A673 (cell line): Measurements from ENCODE around the gene LRP1B. TPM values are rescaled to one million over a fixed set of nuclear protein-coding genes. Genes with fewer than 3 reads are reported as not detected.

Experiments
- BruUV-seq: library from RNA; stranded (reverse); fragments of 400-500 nt; replicated peaks from 2 replicates; lab custom pipeline; 2021; lab: Mats Ljungman, UMichigan
- CTCF ChIA-PET: fragments of 300-600 bp; sonication (Branson Sonifier 250); formaldehyde crosslinking; loops from one replicate; lab custom pipeline; 2022; ENCODE audit warnings: antibody characterized with exemption; lab: Charles Lee
- POLR2A ChIA-PET: fragments of 300-600 bp; sonication (Branson Sonifier 250); formaldehyde crosslinking; loops from one replicate; lab custom pipeline; 2022; ENCODE audit warnings: antibody characterized with exemption; ENCODE audit not compliant: low non-redundant PET; lab: Charles Lee
- DNase-seq: peaks from one replicate; pipeline ENCODE4 v3.0.0-alpha.2; 2015; ENCODE audit warnings: low spot score
- H3K27ac ChIP-seq: fragments of 200-600 bp; sonication (generic); 2 replicates; pipeline ENCODE4 v1.5.1; 2016; ENCODE audit warnings: mixed run types, low read depth, mild to moderate bottlenecking, mixed read lengths, antibody characterized with exemption, low read length; ENCODE audit not compliant: poor library complexity, severe bottlenecking
- H3K27me3 ChIP-seq: fragments of 200-600 bp; sonication (generic); replicated peaks from 2 replicates; pipeline ENCODE4 v1.6.1; 2017; ENCODE audit warnings: mixed run types, low read depth, mild to moderate bottlenecking, mixed read lengths, antibody characterized with exemption, low read length; ENCODE audit not compliant: insufficient read depth, poor library complexity
- H3K36me3 ChIP-seq: fragments of 200-600 bp; sonication (generic); 2 replicates; pipeline ENCODE4 v1.6.1; 2016; ENCODE audit warnings: mixed run types, mild to moderate bottlenecking, mixed read lengths, antibody characterized with exemption, low read length; ENCODE audit not compliant: insufficient read depth, poor library complexity, severe bottlenecking
- H3K4me1 ChIP-seq: fragments of 200-600 bp; sonication (generic); 2 replicates; pipeline ENCODE4 v1.6.1; 2017; ENCODE audit warnings: mixed run types, mild to moderate bottlenecking, mixed read lengths, antibody characterized with exemption, low read length; ENCODE audit not compliant: insufficient read depth, poor library complexity, severe bottlenecking
- H3K4me3 ChIP-seq: fragments of 200-600 bp; sonication (generic); 2 replicates; pipeline ENCODE4 v1.5.1; 2016; ENCODE audit warnings: low read depth, mixed run types, mild to moderate bottlenecking, mixed read lengths, low read length; ENCODE audit not compliant: poor library complexity, severe bottlenecking
- H3K9me3 ChIP-seq: fragments of 200-600 bp; sonication (generic); 2 replicates; pipeline ENCODE4 v1.6.1; 2016; ENCODE audit warnings: mixed run types, low read depth, mild to moderate bottlenecking, mixed read lengths, antibody characterized with exemption, low read length; ENCODE audit not compliant: poor library complexity, severe bottlenecking
- EZH2 ChIP-seq: fragments of 200-600 bp; sonication (generic); IDR thresholded peaks from 2 replicates; pipeline ENCODE4 v1.6.1; 2017; ENCODE audit warnings: borderline replicate concordance, low read depth, mild to moderate bottlenecking, mixed read lengths, antibody characterized with exemption, low read length; ENCODE audit not compliant: poor library complexity, severe bottlenecking
- intact Hi-C: fragments of 100-400 bp; cut with micrococcal nuclease; formaldehyde crosslinking; loops from one replicate; pipeline ENCODE4 v1.10.0; 2022; ENCODE audit not compliant: unreplicated experiment
- total RNA-seq: library from RNA; stranded (reverse); gene quantifications from 2 replicates; pipeline ENCODE4 v1.2.3, GENCODE V29; 2021
- TF ChIP-seq, protein P1 (sequence below): fragments of 300-800, 200-600 bp; sonication (generic); conservative IDR thresholded peaks from 2 replicates; pipeline ENCODE4 v1.5.1; 2017; ENCODE audit warnings: low read depth, mild to moderate bottlenecking, antibody characterized with exemption, low read length, moderate library complexity, mixed read lengths

The LRP1B gene
- total RNA-seq, 1 experiment from 2014 or later, result 9.9 TPM

DNA sequence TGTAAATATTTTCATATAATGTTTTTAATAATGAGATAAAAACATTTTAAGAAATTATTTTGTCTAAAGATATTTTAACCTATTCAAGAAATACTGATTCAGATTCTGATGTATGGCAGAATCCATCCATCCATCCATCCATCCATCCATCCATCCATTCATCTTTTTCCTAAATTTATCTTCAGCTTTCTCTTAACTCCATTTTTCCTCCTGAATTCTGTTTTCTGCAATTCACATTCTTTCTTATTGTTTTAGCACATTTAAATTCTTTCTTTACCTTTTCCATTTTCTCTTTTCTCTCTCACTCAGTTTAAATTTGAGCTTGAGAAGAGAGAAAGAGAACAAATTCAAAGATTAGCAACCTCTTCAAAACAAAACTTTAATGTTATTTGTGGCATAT, 3.6 kb downstream of the LRP1B start:
- POLR2A ChIA-PET, result no interaction called here
- BruUV-seq, result no TSS peak

DNA sequence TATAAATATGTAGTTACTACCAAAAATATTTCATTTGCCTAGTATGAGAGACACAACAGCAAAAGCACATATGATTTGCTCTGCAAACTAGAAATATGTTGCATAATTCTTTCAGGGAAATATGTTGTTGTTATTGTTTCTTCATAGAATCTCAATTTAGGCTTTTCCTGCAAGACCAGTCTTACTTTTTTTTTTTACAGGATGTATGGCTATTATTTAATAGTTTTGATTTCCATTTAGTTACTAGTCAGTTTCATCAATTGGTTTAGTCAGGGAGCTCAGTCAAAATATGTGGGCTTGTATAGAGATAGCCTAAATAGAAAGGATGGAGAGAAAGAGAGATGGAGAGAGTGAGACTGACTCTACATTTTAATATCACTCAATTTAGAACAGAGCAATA, 6.1 kb downstream of the LRP1B start:
- no peak overlapping the region for H3K27ac ChIP-seq
- no TSS peak for BruUV-seq
- no peak for TF ChIP-seq EZH2
- ChIA-PET CTCF (no interaction called here), POLR2A (no interaction called here)
- intact Hi-C loops, result no loop called here
- no peak for DNase-seq
- no peaks in the 10 kb centered on the region for H3K27me3 ChIP-seq
- H3K4me1 ChIP-seq, result peaks cover 15% of the 10 kb centered on the region
- H3K9me3 ChIP-seq, result no peaks in the 10 kb centered on the region
- no peak overlapping the region for H3K4me3 ChIP-seq
- no peaks in the 10 kb centered on the region for H3K36me3 ChIP-seq

More for the DNA sequence above, 3.6 kb downstream of the LRP1B start:
- Histone ChIP-seq H3K4me3 (no peak overlapping the region), H3K9me3 (no peaks in the 10 kb centered on the region), H3K27ac (no peak overlapping the region), H3K36me3 (no peaks in the 10 kb centered on the region), H3K27me3 (no peaks in the 10 kb centered on the region), H3K4me1 (peaks cover 6% of the 10 kb centered on the region)
- intact Hi-C loops, result no loop called here
- CTCF ChIA-PET, result no interaction called here
- no peak for DNase-seq
- TF ChIP-seq EZH2, result no peak
- TF ChIP-seq, protein P1, sequence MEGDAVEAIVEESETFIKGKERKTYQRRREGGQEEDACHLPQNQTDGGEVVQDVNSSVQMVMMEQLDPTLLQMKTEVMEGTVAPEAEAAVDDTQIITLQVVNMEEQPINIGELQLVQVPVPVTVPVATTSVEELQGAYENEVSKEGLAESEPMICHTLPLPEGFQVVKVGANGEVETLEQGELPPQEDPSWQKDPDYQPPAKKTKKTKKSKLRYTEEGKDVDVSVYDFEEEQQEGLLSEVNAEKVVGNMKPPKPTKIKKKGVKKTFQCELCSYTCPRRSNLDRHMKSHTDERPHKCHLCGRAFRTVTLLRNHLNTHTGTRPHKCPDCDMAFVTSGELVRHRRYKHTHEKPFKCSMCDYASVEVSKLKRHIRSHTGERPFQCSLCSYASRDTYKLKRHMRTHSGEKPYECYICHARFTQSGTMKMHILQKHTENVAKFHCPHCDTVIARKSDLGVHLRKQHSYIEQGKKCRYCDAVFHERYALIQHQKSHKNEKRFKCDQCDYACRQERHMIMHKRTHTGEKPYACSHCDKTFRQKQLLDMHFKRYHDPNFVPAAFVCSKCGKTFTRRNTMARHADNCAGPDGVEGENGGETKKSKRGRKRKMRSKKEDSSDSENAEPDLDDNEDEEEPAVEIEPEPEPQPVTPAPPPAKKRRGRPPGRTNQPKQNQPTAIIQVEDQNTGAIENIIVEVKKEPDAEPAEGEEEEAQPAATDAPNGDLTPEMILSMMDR, result no peak

DNA sequence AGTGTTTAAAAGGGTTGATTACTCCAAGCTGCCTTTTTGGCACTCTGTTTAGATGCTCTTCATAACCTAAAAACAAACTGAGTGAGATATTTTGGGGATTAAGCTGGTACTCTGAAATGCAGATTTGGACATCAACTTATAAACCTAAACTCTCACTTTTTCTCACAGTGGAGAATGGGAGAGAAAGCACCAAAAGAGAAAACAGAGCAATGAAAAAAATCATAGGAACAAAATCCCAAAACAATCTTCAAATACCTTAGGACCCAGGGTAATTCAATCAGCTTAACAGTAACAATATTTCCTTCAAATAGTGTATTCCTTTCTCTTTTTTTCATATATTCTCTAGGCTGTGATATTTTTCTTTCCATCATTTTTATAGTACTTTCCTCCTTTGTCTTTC, 11.5 kb downstream of the LRP1B start:
- DNase-seq, result no peak
- BruUV-seq, result no TSS peak
- ChIA-PET POLR2A (no interaction called here), CTCF (no interaction called here)
- H3K27ac ChIP-seq, result no peak overlapping the region
- H3K9me3 ChIP-seq, result no peaks in the 10 kb centered on the region
- H3K27me3 ChIP-seq, result no peaks in the 10 kb centered on the region
- no peak overlapping the region for H3K4me3 ChIP-seq
- TF ChIP-seq, protein P1, result no peak
- no peak for TF ChIP-seq EZH2
- intact Hi-C loops, result no loop called here
- H3K4me1 ChIP-seq, result peaks cover 15% of the 10 kb centered on the region
- no peaks in the 10 kb centered on the region for H3K36me3 ChIP-seq

DNA sequence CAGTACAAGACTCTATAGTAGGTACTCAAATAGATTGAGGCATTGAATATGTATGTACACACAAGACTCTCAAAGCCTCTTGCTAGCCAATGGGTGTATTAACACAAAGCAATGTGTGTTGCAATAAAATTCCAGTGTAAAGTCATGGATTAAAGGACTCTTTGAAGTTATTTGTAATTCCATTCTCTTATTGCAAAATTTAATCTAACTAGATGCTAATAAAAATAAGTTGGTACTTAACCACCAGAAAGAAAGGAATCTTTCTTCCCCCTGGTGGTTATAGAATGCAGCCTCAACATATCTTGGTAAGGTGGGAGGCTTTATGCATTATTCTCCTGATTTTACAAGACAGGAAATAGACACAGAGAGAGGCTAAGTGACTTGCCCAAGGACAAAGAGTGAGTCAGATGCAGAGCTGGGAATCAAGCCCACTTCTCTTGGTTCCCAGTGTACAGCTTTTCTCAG, 18.0 kb downstream of the LRP1B start:
- Histone ChIP-seq H3K9me3 (no peaks in the 10 kb centered on the region), H3K27me3 (no peaks in the 10 kb centered on the region), H3K36me3 (no peaks in the 10 kb centered on the region), H3K4me1 (peaks cover 28% of the 10 kb centered on the region), H3K4me3 (no peak overlapping the region), H3K27ac (peak overlapping the region; percentile 55)
- peak; percentile 98 for DNase-seq
- ChIA-PET CTCF (interaction anchor here (0.6 kb wide), 1 partner anchor 639 kb away, joined by 3 read pairs; no protein-coding TSS in a partner anchor), POLR2A (interaction anchor here (1.0 kb wide), 1 partner anchor 1010 kb away, joined by 3 read pairs; no protein-coding TSS in a partner anchor)
- TF ChIP-seq, protein P1, result peak; percentile 70
- TF ChIP-seq EZH2, result no peak
- no TSS peak for BruUV-seq
- intact Hi-C loops, result loop anchor here (5.0 kb wide), 1 partner anchor 75 kb away; no protein-coding TSS in a partner anchor
